ENCODE results near the gene CCT5.

- no peak for TF ChIP-seq CTCF (IDR thresholded peaks at IDR 0.05)
- no peak for TF ChIP-seq POLR2A (IDR thresholded peaks at IDR 0.05)
These were observed 22.2 kb downstream of the CCT5 start for GRCh38 chr5:10272053-10272874.

All from adrenal gland (tissue), 5 donors.